Measurements from ENCODE around the gene NSMF. TPM values are rescaled to one million over a fixed set of nuclear protein-coding genes. Genes with fewer than 3 reads are reported as not detected.

Gene NSMF
- total and polyA plus RNA-seq, 2 experiments from 2014 or later, result 20.3 to 103 TPM

- H3K4me1 Mint-ChIP-seq, result peaks cover 3% of the 10 kb centered on the region
- H3K36me3 ChIP-seq (ENCODE audit: insufficient read depth), result no peaks in the 10 kb centered on the region
- H3K27me3 Mint-ChIP-seq (ENCODE audit: insufficient read depth, low read depth, poor library complexity), result peaks cover 7% of the 10 kb centered on the region
- no peaks in the 10 kb centered on the region for H4K20me1 ChIP-seq (replicated peaks; ENCODE audit: insufficient read depth)
- H3F3A ChIP-seq (replicated peaks; ENCODE audit: low read depth), result 0 out of 2 replicates have a peak, but pooled peaks cover 4% of the 10 kb centered on the region
- H3K4me2 ChIP-seq, result no peak overlapping the region
- no peak overlapping the region for H2AFZ ChIP-seq
- no peaks in the 10 kb centered on the region for H3K9me2 ChIP-seq (ENCODE audit: insufficient read depth)
- no peaks in the 10 kb centered on the region for H3K27me3 ChIP-seq (ENCODE audit: insufficient read depth)
- no peak overlapping the region for H3K27ac Mint-ChIP-seq
- no peak for ATAC-seq
- no peak for DNase-seq (ENCODE audit: low spot score)
- no peak overlapping the region for H3K4me3 ChIP-seq
- no peak overlapping the region; the same call in 2 of the 3 replicates for H3K4me3 Mint-ChIP-seq
- H3K79me2 ChIP-seq (replicated peaks; ENCODE audit: insufficient read depth), result no peaks in the 10 kb centered on the region
- H3K9me3 Mint-ChIP-seq, result no peaks in the 10 kb centered on the region; the same call in 2 of the 3 replicates
- TF ChIP-seq POLR2AphosphoS5 (IDR thresholded peaks at IDR 0.05; ENCODE audit: low read depth) (no peak), CREB1 (CRISPR knock-in tag; IDR thresholded peaks at IDR 0.05; ENCODE audit: low read depth) (no peak), REST (IDR thresholded peaks at IDR 0.05; ENCODE audit: unreplicated experiment) (no peak), JUNB (IDR thresholded peaks at IDR 0.05; ENCODE audit: unreplicated experiment) (no peak)
- H3K36me3 Mint-ChIP-seq (ENCODE audit: low read depth), result peaks cover 3% of the 10 kb centered on the region; the same call in 1 of the 3 replicates
- peaks cover 3% of the 10 kb centered on the region; the same call in 1 of the 2 replicates for H3K4me1 ChIP-seq (ENCODE audit: insufficient read depth)
- no peak overlapping the region for H3K27ac ChIP-seq (ENCODE audit: low read depth)
Measured at GRCh38 chr9:137446851-137447471, 12.2 kb downstream of the NSMF start.

GRCh38 chr9:137445930-137446431 lies 13.2 kb downstream of the NSMF start:
- TF ChIP-seq NANOG (IDR thresholded peaks at IDR 0.05; ENCODE audit: borderline replicate concordance), result no peak
- Mint-ChIP-seq H3K27ac (no peak overlapping the region), H3K4me1 (peaks cover 5% of the 10 kb centered on the region), H3K9me3 (no peaks in the 10 kb centered on the region; the same call in 2 of the 3 replicates), H3K27me3 (ENCODE audit: insufficient read depth, low read depth, poor library complexity) (peaks cover 7% of the 10 kb centered on the region), H3K36me3 (ENCODE audit: low read depth) (peaks cover 3% of the 10 kb centered on the region; the same call in 1 of the 3 replicates), H3K4me3 (no peak overlapping the region)
- DNase-seq (ENCODE audit: low spot score) (no peak), ATAC-seq (no peak)
- H3K4me2 ChIP-seq, result no peak overlapping the region
- no peak overlapping the region for H2AFZ ChIP-seq
- H3K4me3 ChIP-seq, result no peak overlapping the region
- no peaks in the 10 kb centered on the region for H3K9me2 ChIP-seq (ENCODE audit: insufficient read depth)
- H3F3A ChIP-seq (replicated peaks; ENCODE audit: low read depth), result 0 out of 2 replicates have a peak, but pooled peaks cover 4% of the 10 kb centered on the region
- H3K4me1 ChIP-seq (ENCODE audit: insufficient read depth), result peaks cover 5% of the 10 kb centered on the region; the same call in 1 of the 2 replicates
- H3K36me3 ChIP-seq (ENCODE audit: insufficient read depth), result no peaks in the 10 kb centered on the region
- H3K27me3 ChIP-seq (ENCODE audit: insufficient read depth), result no peaks in the 10 kb centered on the region
- no peaks in the 10 kb centered on the region for H3K79me2 ChIP-seq (replicated peaks; ENCODE audit: insufficient read depth)
- H3K27ac ChIP-seq (ENCODE audit: low read depth), result no peak overlapping the region
- no peaks in the 10 kb centered on the region for H4K20me1 ChIP-seq (replicated peaks; ENCODE audit: insufficient read depth)
